Cardiac fibroblast (primary cell): ENCODE data around the gene BDH1.

Experiments
- DNase-seq, 2 donors: peaks; one replicate each; pipeline versions ENCODE4 v3.0.0 to v3.0.0-alpha.2; 2010; ENCODE audit warnings: low read depth in 2 of 2
- H3K4me3 ChIP-seq, 2 donors: replicated peaks in 1 of 2; 1 replicate in 1 of 2; 2 replicates in 1 of 2; pipeline ENCODE4 v1.5.1; 2011; ENCODE audit warnings: low read depth in 2 of 2, low read length in 2 of 2, mild to moderate bottlenecking in 2 of 2, moderate library complexity in 1 of 2
- TF ChIP-seq, protein P1 (sequence below): IDR thresholded peaks from one replicate; pipeline ENCODE4 v1.5.1; 2011; ENCODE audit warnings: low read depth, mild to moderate bottlenecking, low read length, inconsistent platforms

The BDH1 gene

DNA sequence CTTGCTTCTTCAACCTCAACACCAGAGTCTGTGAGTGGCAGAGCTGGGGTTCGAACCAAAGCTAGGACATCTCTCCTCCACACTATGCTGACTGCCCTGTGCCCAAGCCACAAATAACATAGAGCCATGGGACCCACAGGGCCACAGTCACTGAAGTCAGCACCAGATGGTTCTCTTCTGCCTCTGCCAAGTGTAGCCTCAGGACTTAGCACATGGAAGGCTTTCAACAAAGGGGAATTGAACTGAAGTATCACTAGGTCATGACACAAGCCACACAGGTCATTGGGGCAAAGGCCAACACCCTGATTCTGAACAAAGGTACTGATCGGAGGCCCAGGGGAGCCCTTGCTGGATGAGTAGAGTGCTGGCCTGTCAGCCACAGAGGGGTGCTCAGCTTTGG, 83.6 kb downstream of the BDH1 start:
- H3K4me3 ChIP-seq: no peak overlapping the region
- no peak for DNase-seq
- TF ChIP-seq, protein P1, sequence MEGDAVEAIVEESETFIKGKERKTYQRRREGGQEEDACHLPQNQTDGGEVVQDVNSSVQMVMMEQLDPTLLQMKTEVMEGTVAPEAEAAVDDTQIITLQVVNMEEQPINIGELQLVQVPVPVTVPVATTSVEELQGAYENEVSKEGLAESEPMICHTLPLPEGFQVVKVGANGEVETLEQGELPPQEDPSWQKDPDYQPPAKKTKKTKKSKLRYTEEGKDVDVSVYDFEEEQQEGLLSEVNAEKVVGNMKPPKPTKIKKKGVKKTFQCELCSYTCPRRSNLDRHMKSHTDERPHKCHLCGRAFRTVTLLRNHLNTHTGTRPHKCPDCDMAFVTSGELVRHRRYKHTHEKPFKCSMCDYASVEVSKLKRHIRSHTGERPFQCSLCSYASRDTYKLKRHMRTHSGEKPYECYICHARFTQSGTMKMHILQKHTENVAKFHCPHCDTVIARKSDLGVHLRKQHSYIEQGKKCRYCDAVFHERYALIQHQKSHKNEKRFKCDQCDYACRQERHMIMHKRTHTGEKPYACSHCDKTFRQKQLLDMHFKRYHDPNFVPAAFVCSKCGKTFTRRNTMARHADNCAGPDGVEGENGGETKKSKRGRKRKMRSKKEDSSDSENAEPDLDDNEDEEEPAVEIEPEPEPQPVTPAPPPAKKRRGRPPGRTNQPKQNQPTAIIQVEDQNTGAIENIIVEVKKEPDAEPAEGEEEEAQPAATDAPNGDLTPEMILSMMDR: no peak

DNA sequence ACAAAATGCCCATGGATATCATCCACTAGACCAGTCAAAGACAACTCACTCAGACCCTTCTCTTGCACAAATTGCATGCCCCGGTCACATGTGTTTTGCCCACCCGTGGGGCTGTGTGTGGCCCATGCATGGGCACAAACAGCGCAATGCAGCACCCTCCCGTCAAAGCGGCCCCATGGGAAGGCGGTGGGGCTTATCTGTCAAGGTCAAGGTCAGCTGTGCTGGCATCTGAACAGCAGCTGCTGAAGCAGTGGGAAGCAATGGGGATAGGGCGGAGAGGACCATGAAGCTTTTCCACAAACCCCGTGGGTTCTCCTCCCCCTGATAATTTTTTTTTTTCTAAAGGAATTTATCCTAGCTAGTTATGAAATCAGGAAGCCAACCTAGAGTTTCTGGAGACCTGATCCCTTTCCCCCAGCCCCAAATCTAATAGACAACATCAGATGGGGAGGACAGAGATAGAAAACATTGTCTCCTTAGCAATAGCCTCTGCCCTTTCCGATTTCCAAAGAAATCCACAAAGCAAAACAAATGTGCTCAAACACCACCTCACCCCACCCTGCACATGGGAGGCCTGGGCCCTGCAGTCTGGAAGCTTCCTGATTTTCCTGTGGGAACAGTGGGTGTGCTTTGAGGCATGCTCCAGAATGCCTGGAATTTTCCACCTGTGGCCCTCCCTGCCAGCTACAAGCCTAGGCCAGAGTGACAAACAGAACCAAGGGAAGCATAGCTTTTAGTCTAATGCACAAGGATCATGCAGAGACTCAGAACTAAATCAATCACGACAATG, 84.4 kb downstream of the BDH1 start:
- TF ChIP-seq, protein P1: no peak
- DNase-seq: no peak
- no peak overlapping the region for H3K4me3 ChIP-seq

DNA sequence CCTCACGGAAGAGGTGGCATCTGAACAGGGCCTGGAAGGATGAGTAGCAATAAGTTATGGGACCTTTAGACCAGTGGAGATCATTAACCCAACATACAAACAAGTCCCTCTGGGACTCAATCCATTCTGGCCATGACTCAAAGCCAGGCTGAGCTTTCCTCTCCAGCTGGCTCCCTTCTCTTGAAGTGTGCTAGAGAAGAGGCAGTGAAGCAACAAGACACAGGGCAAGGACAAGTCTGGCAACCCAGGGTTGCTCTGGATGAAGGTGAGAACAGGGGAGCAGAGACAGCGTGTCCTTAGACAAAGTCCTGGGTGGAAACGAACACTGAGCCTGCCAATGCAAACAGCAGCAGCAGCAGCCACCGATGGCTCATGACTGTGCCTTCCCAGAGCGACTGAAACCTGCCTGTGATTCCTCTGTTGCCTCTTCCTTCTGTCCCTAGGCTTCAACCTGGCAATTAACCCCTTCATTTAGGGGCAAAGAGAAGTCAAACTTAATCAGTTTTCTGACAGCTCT, 86.8 kb downstream of the BDH1 start:
- H3K4me3 ChIP-seq: no peak overlapping the region
- TF ChIP-seq, protein P1: no peak
- DNase-seq: peak; percentile 58 to 87

DNA sequence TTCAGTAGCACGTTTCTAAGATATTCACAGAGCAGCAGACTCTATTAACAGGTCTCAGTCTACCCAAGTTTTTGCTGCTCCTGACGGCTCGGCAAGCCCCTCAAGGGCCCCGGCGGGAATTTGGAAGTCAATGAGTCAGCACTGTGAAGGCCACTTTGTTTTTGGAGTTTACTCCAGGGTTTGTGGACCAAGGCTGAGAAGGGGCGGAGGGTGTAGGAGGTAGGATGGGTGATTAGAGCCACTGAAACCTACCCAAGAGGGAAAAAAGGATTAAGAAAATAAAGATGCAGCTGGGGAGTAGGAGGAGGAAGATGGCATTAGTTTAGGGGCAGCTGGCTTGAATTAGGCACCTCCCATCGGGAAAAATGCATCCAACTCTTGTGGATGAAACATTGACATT, 87.6 kb downstream of the BDH1 start:
- no peak overlapping the region for H3K4me3 ChIP-seq
- TF ChIP-seq, protein P1: no peak
- DNase-seq: no peak

DNA sequence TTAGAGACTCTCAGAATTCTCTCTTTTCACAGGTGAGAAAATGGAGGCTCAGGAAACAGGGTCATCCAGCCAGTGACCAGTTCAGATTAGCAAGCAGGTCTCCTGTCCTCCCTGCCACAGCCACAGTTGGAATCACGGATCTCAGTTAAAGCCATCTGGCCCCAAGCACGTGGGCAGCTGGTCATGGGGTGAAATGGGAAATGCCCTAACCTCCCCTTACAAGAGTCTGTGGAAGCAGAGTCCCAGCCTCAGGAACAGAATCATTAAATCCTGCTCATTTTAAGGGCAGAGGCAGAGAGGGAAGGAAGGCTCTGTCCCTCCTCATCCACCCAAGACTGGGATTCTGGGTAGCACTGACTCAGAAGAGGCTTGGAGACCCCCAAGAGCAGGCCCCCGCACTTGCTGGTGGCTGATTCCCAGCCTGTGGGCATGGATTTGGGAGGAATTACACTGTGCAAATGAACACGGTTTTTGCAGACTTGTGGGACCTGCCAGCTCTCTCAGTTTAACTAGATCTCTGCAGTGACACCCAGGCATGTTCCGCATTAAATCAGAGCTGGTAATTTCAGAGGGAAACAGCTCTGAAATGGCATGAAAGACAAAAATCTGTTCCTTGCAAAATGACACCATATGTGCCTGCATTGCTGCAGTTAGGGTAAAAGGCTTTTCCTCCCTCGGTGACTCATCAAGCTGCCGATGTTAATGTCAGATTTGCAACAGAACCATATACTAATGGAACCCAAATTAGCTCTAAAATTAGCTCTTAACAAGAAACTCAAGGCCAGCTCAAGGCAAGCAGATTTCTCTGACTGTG, 89.0 kb downstream of the BDH1 start:
- TF ChIP-seq, protein P1: no peak
- H3K4me3 ChIP-seq: no peak overlapping the region
- peak; percentile 57 to 74 for DNase-seq

DNA sequence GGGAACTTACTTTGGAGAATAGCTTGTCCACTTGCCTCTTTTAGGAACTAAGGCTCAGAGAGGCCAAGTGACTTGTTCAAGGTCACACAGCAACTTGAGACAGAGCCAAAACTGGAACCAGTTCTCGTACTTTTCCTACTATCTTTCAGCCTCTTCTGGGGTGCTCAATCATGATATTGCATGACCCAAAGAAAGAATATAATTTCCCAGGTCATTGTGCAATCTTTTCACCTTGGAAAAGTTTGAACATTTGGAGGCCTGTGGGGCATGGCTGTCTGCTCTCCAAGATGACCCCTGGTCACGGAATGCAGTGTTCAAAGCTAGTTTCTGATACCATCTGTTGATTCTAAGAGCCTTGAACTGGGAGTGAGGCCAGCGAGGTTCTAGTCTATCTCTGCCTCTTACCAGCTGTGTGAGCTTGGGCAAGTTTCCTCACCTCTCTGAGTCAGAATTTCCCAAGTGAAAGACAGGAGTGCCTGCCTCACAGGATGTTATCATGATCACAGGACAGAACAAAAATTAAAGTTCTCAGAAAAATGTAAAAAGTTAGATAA, 89.7 kb downstream of the BDH1 start:
- peak; percentile 59 to 91 for DNase-seq
- H3K4me3 ChIP-seq: no peak overlapping the region
- TF ChIP-seq, protein P1: no peak
